ENCODE measurements around the gene FBRSL1. TPM values are rescaled to one million over a fixed set of nuclear protein-coding genes. Genes with fewer than 3 reads are reported as not detected.
A peak's percentile ranks its signal among the peaks of the same experiment; 100 is the strongest.

The FBRSL1 gene
- total RNA-seq, 3 donors from 2014 or later (not counting 1 experiment from before 2014, with no cell fraction given) = 67.5 to 78.0 (median 76.2) TPM

GRCh38 chr12:132451172-132451835 is 38.6 kb upstream of the FBRSL1 start:
- Mint-ChIP-seq H3K9me3 (no peaks in the 10 kb centered on the region), H3K27me3 (ENCODE audit: low read depth in 2 of 2) (peaks cover 0 to 6% of the 10 kb centered on the region in 2 donors), H3K27ac (no peak overlapping the region), H3K36me3 (no peaks in the 10 kb centered on the region), H3K4me1 (peaks cover 5 to 30% of the 10 kb centered on the region in 2 donors), H3K4me3 (no peak overlapping the region)
- H3K27me3 ChIP-seq (ENCODE audit: control insufficient read depth, insufficient read depth, low read length) = no peaks in the 10 kb centered on the region
- intact Hi-C loops (cut with micrococcal nuclease) = no loop called here
- H3K27ac ChIP-seq (ENCODE audit: low read length) = no peak overlapping the region
- ATAC-seq (peak in 1 of 3 donors; percentile 31), DNase-seq (no peak)
- H3K4me1 ChIP-seq (ENCODE audit: control insufficient read depth, insufficient read depth, low read length) = peaks cover 46% of the 10 kb centered on the region
- no peak overlapping the region for H3K4me3 ChIP-seq (ENCODE audit: low read length)
- 46% methylated on average over 35 of the region's 35 CpGs for WGBS (ENCODE audit: insufficient coverage)
- TF ChIP-seq CTCF (IDR thresholded peaks at IDR 0.05) = no peak
- no peaks in the 10 kb centered on the region for H3K36me3 ChIP-seq (ENCODE audit: control insufficient read depth, insufficient read depth, low read length)
- no peaks in the 10 kb centered on the region for H3K9me3 ChIP-seq (ENCODE audit: control insufficient read depth, insufficient read depth, low read length)

GRCh38 chr12:132451836-132452195 is 38.1 kb upstream of the FBRSL1 start:
- H3K9me3 ChIP-seq (ENCODE audit: control insufficient read depth, insufficient read depth, low read length) = no peaks in the 10 kb centered on the region
- peaks cover 0 to 6% of the 10 kb centered on the region in 2 donors for H3K27me3 Mint-ChIP-seq (ENCODE audit: low read depth in 2 of 2)
- peaks cover 5 to 28% of the 10 kb centered on the region in 2 donors for H3K4me1 Mint-ChIP-seq
- H3K36me3 Mint-ChIP-seq = no peaks in the 10 kb centered on the region
- peaks cover 43% of the 10 kb centered on the region for H3K4me1 ChIP-seq (ENCODE audit: control insufficient read depth, insufficient read depth, low read length)
- H3K9me3 Mint-ChIP-seq = no peaks in the 10 kb centered on the region
- TF ChIP-seq CTCF (IDR thresholded peaks at IDR 0.05) = no peak
- H3K4me3 ChIP-seq (ENCODE audit: low read length) = no peak overlapping the region
- H3K4me3 Mint-ChIP-seq = no peak overlapping the region
- DNase-seq (no peak), ATAC-seq (no peak)
- WGBS (ENCODE audit: insufficient coverage) = 87% methylated on average over 10 of the region's 10 CpGs
- H3K36me3 ChIP-seq (ENCODE audit: control insufficient read depth, insufficient read depth, low read length) = no peaks in the 10 kb centered on the region
- intact Hi-C loops (cut with micrococcal nuclease) = no loop called here
- H3K27me3 ChIP-seq (ENCODE audit: control insufficient read depth, insufficient read depth, low read length) = no peaks in the 10 kb centered on the region
- H3K27ac ChIP-seq (ENCODE audit: low read length) = no peak overlapping the region
- H3K27ac Mint-ChIP-seq = no peak overlapping the region

DNA sequence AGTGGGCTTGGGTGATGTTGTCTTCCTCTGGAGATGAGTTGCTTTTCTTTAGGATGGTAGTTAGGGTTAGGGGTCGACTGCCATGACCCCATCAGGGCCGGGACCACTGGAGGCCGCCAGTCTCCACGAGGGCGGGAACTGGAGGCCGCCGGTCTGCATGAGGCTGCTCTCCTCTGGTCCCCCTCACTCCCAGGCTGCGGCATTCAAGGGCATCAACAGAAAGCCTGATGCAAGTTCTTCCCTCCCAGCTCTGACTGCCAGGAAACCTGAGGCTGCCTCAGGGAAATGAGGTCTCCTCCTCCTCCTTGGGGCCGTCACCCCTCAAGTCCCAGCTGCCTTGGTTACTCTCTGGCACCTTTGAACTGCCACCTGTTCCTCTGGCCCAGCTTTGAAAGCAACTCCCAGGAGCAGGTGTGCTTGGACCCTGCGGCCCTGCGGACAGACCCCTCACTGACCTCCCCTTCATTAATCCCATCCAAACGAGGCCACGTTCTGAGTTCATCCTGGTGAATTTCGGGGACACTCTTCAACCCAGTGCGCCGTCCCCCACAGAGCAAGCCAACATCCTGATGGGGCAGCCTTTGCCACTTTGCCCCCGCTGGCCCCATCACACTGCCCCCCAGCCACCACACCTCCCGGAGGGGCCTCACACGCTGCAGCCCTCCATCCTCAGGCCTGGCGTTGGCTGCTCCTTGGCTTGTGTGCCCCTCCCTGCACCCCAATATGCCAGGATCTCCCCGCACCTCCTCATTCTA is 37.2 kb upstream of the FBRSL1 start:
- WGBS (ENCODE audit: insufficient coverage) = 94% methylated on average over 21 of the region's 21 CpGs
- H3K4me3 ChIP-seq (ENCODE audit: low read length) = no peak overlapping the region
- Mint-ChIP-seq H3K4me3 (no peak overlapping the region), H3K36me3 (no peaks in the 10 kb centered on the region), H3K27ac (no peak overlapping the region), H3K27me3 (ENCODE audit: low read depth in 2 of 2) (peaks cover 0 to 6% of the 10 kb centered on the region in 2 donors), H3K9me3 (no peaks in the 10 kb centered on the region), H3K4me1 (peaks cover 5 to 28% of the 10 kb centered on the region in 2 donors)
- TF ChIP-seq CTCF (IDR thresholded peaks at IDR 0.05) = no peak
- no peaks in the 10 kb centered on the region for H3K27me3 ChIP-seq (ENCODE audit: control insufficient read depth, insufficient read depth, low read length)
- H3K9me3 ChIP-seq (ENCODE audit: control insufficient read depth, insufficient read depth, low read length) = no peaks in the 10 kb centered on the region
- H3K4me1 ChIP-seq (ENCODE audit: control insufficient read depth, insufficient read depth, low read length) = peaks cover 43% of the 10 kb centered on the region
- DNase-seq (no peak), ATAC-seq (no peak)
- H3K27ac ChIP-seq (ENCODE audit: low read length) = no peak overlapping the region
- intact Hi-C loops (cut with micrococcal nuclease) = no loop called here
- H3K36me3 ChIP-seq (ENCODE audit: control insufficient read depth, insufficient read depth, low read length) = no peaks in the 10 kb centered on the region

Measured in natural killer cell (primary cell).